Ishikawa (cell line): Measurements from ENCODE around the gene PLEKHA1.

ENCODE experiments used
- CEBPB ChIP-seq: IDR thresholded peaks from 2 replicates; pipeline ENCODE4 v1.6.1; 2012
- CREB1 ChIP-seq: IDR thresholded peaks from 2 replicates; pipeline ENCODE4 v1.6.1; 2012; ENCODE audit warnings: low read depth
- EGR1 ChIP-seq: IDR thresholded peaks from 2 replicates; pipeline ENCODE4 v1.6.1; 2012
- EP300 ChIP-seq: IDR thresholded peaks from 2 replicates; pipeline ENCODE4 v1.6.1; 2012; ENCODE audit warnings: borderline replicate concordance
- FOXM1 ChIP-seq: IDR thresholded peaks from 2 replicates; pipeline ENCODE4 v1.6.1; 2012; ENCODE audit warnings: low read depth, borderline replicate concordance
- MAX ChIP-seq: IDR thresholded peaks from 2 replicates; pipeline ENCODE4 v1.6.1; 2012
- NFIC ChIP-seq: IDR thresholded peaks from 2 replicates; pipeline ENCODE4 v1.6.1; 2012
- RAD21 ChIP-seq: IDR thresholded peaks from 2 replicates; pipeline ENCODE4 v1.6.1; 2012; ENCODE audit warnings: low read depth
- REST ChIP-seq: IDR thresholded peaks from 2 replicates; pipeline ENCODE4 v1.6.1; 2012; ENCODE audit warnings: low read depth, mild to moderate bottlenecking
- TAF1 ChIP-seq: IDR thresholded peaks from 2 replicates; pipeline ENCODE4 v1.6.1; 2012; ENCODE audit warnings: low read depth, mild to moderate bottlenecking
- TCF12 ChIP-seq: IDR thresholded peaks from 2 replicates; pipeline ENCODE4 v1.6.1; 2012; ENCODE audit warnings: low read depth
- TEAD4 ChIP-seq: IDR thresholded peaks from 2 replicates; pipeline ENCODE4 v1.6.1; 2012
- YY1 ChIP-seq: IDR thresholded peaks from 2 replicates; pipeline ENCODE4 v1.6.1; 2012; ENCODE audit warnings: low read depth
- ZBTB7A ChIP-seq: IDR thresholded peaks from 2 replicates; pipeline ENCODE4 v1.6.1; 2012; ENCODE audit warnings: low read depth
- TF ChIP-seq, protein P1 (sequence below): IDR thresholded peaks from 2 replicates; pipeline ENCODE4 v1.6.1; 2012

Gene PLEKHA1

GRCh38 chr10:122352817-122353525 is 21.5 kb upstream of the PLEKHA1 start:
- TF ChIP-seq TEAD4 (no peak), EP300 (no peak), EGR1 (no peak), NFIC (no peak), RAD21 (no peak), FOXM1 (no peak), YY1 (no peak), ZBTB7A (no peak), REST (no peak)

GRCh38 chr10:122354383-122354782 is 20.1 kb upstream of the PLEKHA1 start:
- TF ChIP-seq RAD21 (no peak), NFIC (no peak), MAX (no peak), TEAD4 (no peak), TCF12 (no peak), YY1 (no peak), CREB1 (no peak), FOXM1 (no peak), EP300 (no peak), REST (no peak), ZBTB7A (no peak), EGR1 (no peak), TAF1 (no peak), CEBPB (no peak)
- TF ChIP-seq, protein P1, sequence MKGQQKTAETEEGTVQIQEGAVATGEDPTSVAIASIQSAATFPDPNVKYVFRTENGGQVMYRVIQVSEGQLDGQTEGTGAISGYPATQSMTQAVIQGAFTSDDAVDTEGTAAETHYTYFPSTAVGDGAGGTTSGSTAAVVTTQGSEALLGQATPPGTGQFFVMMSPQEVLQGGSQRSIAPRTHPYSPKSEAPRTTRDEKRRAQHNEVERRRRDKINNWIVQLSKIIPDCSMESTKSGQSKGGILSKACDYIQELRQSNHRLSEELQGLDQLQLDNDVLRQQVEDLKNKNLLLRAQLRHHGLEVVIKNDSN = no peak

DNA sequence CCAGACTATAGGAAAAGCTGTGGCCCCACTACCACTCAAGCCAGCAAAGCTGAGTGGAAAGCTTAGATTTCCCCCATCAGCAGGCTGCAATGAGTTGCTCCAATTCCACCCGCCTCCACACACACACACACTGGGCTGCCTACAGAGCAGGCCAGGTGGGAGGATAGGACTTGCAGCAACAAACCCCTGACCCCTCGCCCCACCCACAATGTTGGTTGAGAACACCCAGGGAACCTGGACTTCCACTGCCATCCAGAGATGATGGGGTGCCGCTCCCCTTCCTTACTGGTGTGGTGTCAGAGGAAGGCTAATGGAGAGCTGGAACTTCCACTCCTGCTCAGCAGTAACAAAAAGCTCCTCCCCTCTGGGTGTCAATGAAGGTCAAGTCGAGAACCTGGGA is 16.8 kb upstream of the PLEKHA1 start:
- TF ChIP-seq TEAD4 (no peak), NFIC (no peak), CREB1 (no peak), TAF1 (no peak), YY1 (no peak), FOXM1 (no peak), RAD21 (no peak), EP300 (no peak), REST (no peak), ZBTB7A (no peak), EGR1 (no peak), MAX (no peak)
- TF ChIP-seq, protein P1 = no peak

- TF ChIP-seq YY1 (no peak), REST (no peak), EGR1 (no peak), TAF1 (no peak), FOXM1 (no peak), MAX (no peak), NFIC (no peak), TEAD4 (no peak), TCF12 (no peak)
- TF ChIP-seq, protein P1 = no peak
These were observed 14.9 kb upstream of the PLEKHA1 start for GRCh38 chr10:122359621-122360020.
